ENCODE data around the gene MORN4.
"Not testable (repeated sequence)": the region's sequence is repeated elsewhere in the genome, so short reads cannot be mapped to it uniquely, and the experiment has no call there.

DNA sequence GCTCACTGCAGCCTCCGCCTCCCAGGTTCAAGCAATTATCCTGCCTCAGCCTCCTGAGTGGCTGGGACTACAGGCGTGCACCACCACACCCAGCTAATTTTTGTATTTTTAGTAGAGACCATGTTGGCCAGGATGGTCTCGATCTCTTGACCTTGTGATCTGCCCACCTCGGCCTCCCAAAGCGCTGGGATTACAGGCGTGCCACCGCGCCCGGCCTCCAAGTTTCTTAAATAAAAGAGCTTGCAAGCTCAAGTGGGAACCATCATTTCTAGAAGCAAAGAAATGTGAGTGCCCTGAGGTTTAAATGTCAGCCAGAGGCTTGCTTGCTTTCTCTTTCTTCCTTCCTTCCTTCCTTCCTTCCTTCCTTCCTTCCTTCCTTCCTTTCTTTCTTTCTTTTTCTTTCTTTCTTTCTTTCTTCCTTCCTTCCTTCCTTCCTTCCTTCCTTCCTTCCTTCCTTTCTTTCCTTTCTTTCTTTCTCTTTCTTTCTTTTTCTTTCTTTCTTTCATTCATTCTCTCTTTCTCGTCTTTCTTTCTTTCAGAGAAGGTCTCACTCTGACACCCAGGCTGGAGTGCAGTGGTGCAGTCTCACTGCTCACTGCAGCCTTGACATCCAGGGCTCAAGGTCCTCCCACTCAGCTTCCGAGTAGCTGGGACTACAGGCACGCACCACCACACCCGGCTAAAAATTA lies 9.3 kb upstream of the MORN4 start:
- not testable (repeated sequence) for TF ChIP-seq POLR2A, EP300, POLR2AphosphoS5 (IDR thresholded peaks at IDR 0.05)
- TF ChIP-seq, protein P1, sequence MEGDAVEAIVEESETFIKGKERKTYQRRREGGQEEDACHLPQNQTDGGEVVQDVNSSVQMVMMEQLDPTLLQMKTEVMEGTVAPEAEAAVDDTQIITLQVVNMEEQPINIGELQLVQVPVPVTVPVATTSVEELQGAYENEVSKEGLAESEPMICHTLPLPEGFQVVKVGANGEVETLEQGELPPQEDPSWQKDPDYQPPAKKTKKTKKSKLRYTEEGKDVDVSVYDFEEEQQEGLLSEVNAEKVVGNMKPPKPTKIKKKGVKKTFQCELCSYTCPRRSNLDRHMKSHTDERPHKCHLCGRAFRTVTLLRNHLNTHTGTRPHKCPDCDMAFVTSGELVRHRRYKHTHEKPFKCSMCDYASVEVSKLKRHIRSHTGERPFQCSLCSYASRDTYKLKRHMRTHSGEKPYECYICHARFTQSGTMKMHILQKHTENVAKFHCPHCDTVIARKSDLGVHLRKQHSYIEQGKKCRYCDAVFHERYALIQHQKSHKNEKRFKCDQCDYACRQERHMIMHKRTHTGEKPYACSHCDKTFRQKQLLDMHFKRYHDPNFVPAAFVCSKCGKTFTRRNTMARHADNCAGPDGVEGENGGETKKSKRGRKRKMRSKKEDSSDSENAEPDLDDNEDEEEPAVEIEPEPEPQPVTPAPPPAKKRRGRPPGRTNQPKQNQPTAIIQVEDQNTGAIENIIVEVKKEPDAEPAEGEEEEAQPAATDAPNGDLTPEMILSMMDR (IDR thresholded peaks at IDR 0.05), result not testable (repeated sequence)
